SW 1271 (cell line): ENCODE data around the gene ABCC2.
"Not testable (repeated sequence)": the region's sequence is repeated elsewhere in the genome, so short reads cannot be mapped to it uniquely, and the experiment has no call there.

Experiments used
- DNase-seq, 2 experiments: peaks; one replicate each; lab custom pipeline; 2025; lab: John Stamatoyannopoulos, UW

ABCC2 gene

GRCh38 chr10:99895066-99895465, 112.6 kb downstream of the ABCC2 start:
- not testable (repeated sequence) for DNase-seq

GRCh38 chr10:99895867-99896266, 113.4 kb downstream of the ABCC2 start:
- DNase-seq: no peak
